CD14-positive monocyte (primary cell): Measurements from ENCODE around the gene EGLN3. TPM values are rescaled to one million over a fixed set of nuclear protein-coding genes. Genes with fewer than 3 reads are reported as not detected.
"Not testable (repeated sequence)": the region's sequence is repeated elsewhere in the genome, so short reads cannot be mapped to it uniquely, and the experiment has no call there.

ENCODE experiments used
- DNase-seq, 3 donors: peaks; one replicate each; pipeline ENCODE4 v3.0.0-alpha.2; 2011 to 2022
- H2AFZ ChIP-seq: 2 replicates; pipeline ENCODE4 v1.6.0; 2012; ENCODE audit warnings: mild to moderate bottlenecking, low read depth, low read length, inconsistent platforms; ENCODE audit not compliant: insufficient read depth, poor library complexity, severe bottlenecking
- H3K27ac ChIP-seq, 2 donors: 1 replicate in 1 of 2; 2 replicates in 1 of 2; pipeline ENCODE4 v1.5.1; 2012 to 2013; ENCODE audit warnings: low read length in 2 of 2, control low read depth in 1 of 2, inconsistent platforms in 1 of 2, low read depth in 1 of 2, mild to moderate bottlenecking in 1 of 2
- H3K27me3 ChIP-seq, 2 donors: one replicate each; pipeline versions ENCODE4 v1.6.0 to v1.6.1; 2011 to 2013; ENCODE audit warnings: low read length in 2 of 2; ENCODE audit not compliant: control insufficient read depth in 2 of 2, insufficient read depth in 2 of 2
- H3K36me3 ChIP-seq, 2 donors: replicated peaks in 1 of 2; 1 replicate in 1 of 2; 2 replicates in 1 of 2; pipeline versions ENCODE4 v1.5.1 to v1.6.1; 2012 to 2013; ENCODE audit warnings: low read length in 2 of 2, control low read depth in 1 of 2, inconsistent platforms in 1 of 2, mild to moderate bottlenecking in 1 of 2; ENCODE audit not compliant: insufficient read depth in 2 of 2, control insufficient read depth in 1 of 2
- H3K4me1 ChIP-seq, 2 donors: 1 replicate in 1 of 2; 2 replicates in 1 of 2; pipeline versions ENCODE4 v1.5.1 to v1.6.1; 2012 to 2013; ENCODE audit warnings: low read length in 2 of 2, control low read depth in 1 of 2, inconsistent platforms in 1 of 2, mild to moderate bottlenecking in 1 of 2, moderate library complexity in 1 of 2; ENCODE audit not compliant: insufficient read depth in 2 of 2, control insufficient read depth in 1 of 2
- H3K4me2 ChIP-seq: replicated peaks from 2 replicates; pipeline ENCODE3; 2012; ENCODE audit warnings: low read length, moderate library complexity, mild to moderate bottlenecking; ENCODE audit not compliant: poor library complexity, severe bottlenecking; ENCODE audit errors: extremely low read depth
- H3K4me3 ChIP-seq, 3 experiments: fragments of 200-600 bp in 1 of 3; sonication (generic) in 1 of 3; replicated peaks in 1 of 3; 1 replicate in 2 of 3; 2 replicates in 1 of 3; pipeline ENCODE4 v1.5.1; 2011 to 2013; ENCODE audit warnings: low read length in 3 of 3, mild to moderate bottlenecking in 3 of 3, control low read depth in 2 of 3, low read depth in 2 of 3, inconsistent platforms in 1 of 3, moderate library complexity in 1 of 3
- H3K79me2 ChIP-seq: 2 replicates; pipeline ENCODE4 v1.6.0; 2012; ENCODE audit warnings: mild to moderate bottlenecking, control low read depth, inconsistent platforms, low read length, moderate library complexity; ENCODE audit not compliant: insufficient read depth
- H3K9ac ChIP-seq: 2 replicates; pipeline ENCODE4 v1.6.0; 2017; ENCODE audit warnings: low read length, mild to moderate bottlenecking; ENCODE audit not compliant: insufficient read depth, poor library complexity, severe bottlenecking
- H3K9me3 ChIP-seq, 2 donors: replicated peaks in 1 of 2; 1 replicate in 1 of 2; 2 replicates in 1 of 2; pipeline versions ENCODE4 v1.5.1 to v1.6.1; 2012 to 2013; ENCODE audit warnings: low read length in 2 of 2, control low read depth in 1 of 2; ENCODE audit not compliant: control insufficient read depth in 1 of 2, insufficient read depth in 1 of 2
- H4K20me1 ChIP-seq: 2 replicates; pipeline ENCODE4 v1.6.0; 2012; ENCODE audit warnings: mild to moderate bottlenecking, low read length, control low read depth, moderate library complexity; ENCODE audit not compliant: insufficient read depth
- H3K27ac Mint-ChIP-seq, 7 donors: one replicate each; pipeline ENCODE4 v1.8.0; 2020; ENCODE audit warnings: mild to moderate bottlenecking in 7 of 7, mixed read lengths in 7 of 7, moderate library complexity in 6 of 7, inconsistent platforms in 2 of 7
- H3K27me3 Mint-ChIP-seq, 3 donors: one replicate each; pipeline ENCODE4 v1.8.0; 2021 to 2022; ENCODE audit warnings: low read depth in 3 of 3, mild to moderate bottlenecking in 3 of 3, mixed read lengths in 3 of 3, moderate library complexity in 3 of 3, inconsistent platforms in 1 of 3
- H3K36me3 Mint-ChIP-seq, 2 donors: one replicate each; pipeline ENCODE4 v1.8.0; 2020; ENCODE audit warnings: mixed read lengths in 2 of 2, inconsistent platforms in 1 of 2, mild to moderate bottlenecking in 1 of 2
- H3K4me1 Mint-ChIP-seq: one replicate; pipeline ENCODE4 v1.8.0; 2020; ENCODE audit warnings: mild to moderate bottlenecking, mixed read lengths
- H3K4me3 Mint-ChIP-seq, 2 donors: one replicate each; pipeline ENCODE4 v1.8.0; 2020; ENCODE audit warnings: mild to moderate bottlenecking in 2 of 2, mixed read lengths in 2 of 2, moderate library complexity in 1 of 2
- H3K9me3 Mint-ChIP-seq, 7 donors: one replicate each; pipeline ENCODE4 v1.8.0; 2020 to 2022; ENCODE audit warnings: mixed read lengths in 7 of 7, mild to moderate bottlenecking in 6 of 7, moderate library complexity in 6 of 7, inconsistent platforms in 2 of 7
- CTCF ChIP-seq: fragments of 200-600 bp; IDR thresholded peaks from one replicate; pipeline ENCODE4 v1.8.0; 2022; ENCODE audit warnings: antibody characterized with exemption, mild to moderate bottlenecking
- WGBS: methylation state at CpG from one replicate; pipeline ENCODE4 v1.1.5; 2013; ENCODE audit warnings: missing lambda C conversion rate; ENCODE audit not compliant: insufficient coverage; 5-methylcytosine and 5-hydroxymethylcytosine counted together
- intact Hi-C, 2 donors: fragments of 100-400 bp; cut with micrococcal nuclease; formaldehyde crosslinking; loops; one replicate each; pipeline versions ENCODE4 v1.15.0 to v1.15.1; 2023
- polyA plus RNA-seq, 3 donors: library from polyadenylated mRNA; depleted of rRNA in 1 of 3; unstranded in 2 of 3; stranded (reverse) in 1 of 3; fragments of 300-500 nt in 2 of 3; fragments of >200 nt in 1 of 3; fragmentation: Illumina TruSeq in 2 of 3; gene quantifications; 1 replicate in 2 of 3; 2 replicates in 1 of 3; pipeline ENCODE4 v1.2.3, GENCODE V29; 2012 to 2021

The EGLN3 gene
- polyA plus RNA-seq, 3 donors, result 0.03 to 0.06 TPM; not detected in 1

- H3K36me3 Mint-ChIP-seq, result no peaks in the 10 kb centered on the region
- WGBS, result no CpG with 5 or more reads among the region's 8 CpGs
- H3K4me2 ChIP-seq, result no peak overlapping the region
- H4K20me1 ChIP-seq, result no peaks in the 10 kb centered on the region
- no peaks in the 10 kb centered on the region for H3K4me1 ChIP-seq
- no peaks in the 10 kb centered on the region for H3K4me1 Mint-ChIP-seq
- no peak overlapping the region for H2AFZ ChIP-seq
- H3K4me3 ChIP-seq, result no peak overlapping the region
- H3K4me3 Mint-ChIP-seq, result no peak overlapping the region
- H3K9me3 ChIP-seq, result no peaks in the 10 kb centered on the region
- DNase-seq, result no peak
- H3K27ac ChIP-seq, result no peak overlapping the region
- H3K27me3 Mint-ChIP-seq, result peaks cover 0 to 4% (median 2%) of the 10 kb centered on the region in 3 donors
- no peak overlapping the region for H3K27ac Mint-ChIP-seq
- no peaks in the 10 kb centered on the region for H3K79me2 ChIP-seq
- H3K9me3 Mint-ChIP-seq, result peaks cover 0 to 1% (median 0%) of the 10 kb centered on the region in 7 donors
- no peak for TF ChIP-seq CTCF
- H3K27me3 ChIP-seq, result no peaks in the 10 kb centered on the region
- no peak overlapping the region for H3K9ac ChIP-seq
- intact Hi-C loops, result no loop called here
- no peaks in the 10 kb centered on the region for H3K36me3 ChIP-seq
Measured at GRCh38 chr14:33978892-33979612, 28.2 kb upstream of the EGLN3 start.

- H3K27ac ChIP-seq, result no peak overlapping the region
- no peaks in the 10 kb centered on the region for H3K4me1 ChIP-seq
- intact Hi-C loops, result no loop called here
- no peak overlapping the region for H3K4me3 ChIP-seq
- Mint-ChIP-seq H3K4me3 (no peak overlapping the region), H3K36me3 (no peaks in the 10 kb centered on the region), H3K4me1 (peaks cover 4% of the 10 kb centered on the region), H3K9me3 (peaks cover 0 to 2% (median 0%) of the 10 kb centered on the region in 7 donors), H3K27me3 (peaks cover 2 to 12% (median 9%) of the 10 kb centered on the region in 3 donors), H3K27ac (peak overlapping the region in 1 of 7 donors; percentile 17)
- no peak overlapping the region for H2AFZ ChIP-seq
- no peak overlapping the region for H3K9ac ChIP-seq
- H4K20me1 ChIP-seq, result no peaks in the 10 kb centered on the region
- no peaks in the 10 kb centered on the region for H3K36me3 ChIP-seq
- H3K4me2 ChIP-seq, result no peak overlapping the region
- no peaks in the 10 kb centered on the region for H3K9me3 ChIP-seq
- no peaks in the 10 kb centered on the region for H3K79me2 ChIP-seq
- WGBS, result 63% methylated on average over 2 of the region's 6 CpGs
- DNase-seq, result no peak
- H3K27me3 ChIP-seq, result peaks cover 0 to 3% of the 10 kb centered on the region in 2 donors
- TF ChIP-seq CTCF, result no peak
Measured at GRCh38 chr14:33972583-33973081, 21.8 kb upstream of the EGLN3 start.

- H3K79me2 ChIP-seq, H3K4me2 ChIP-seq, H3K9ac ChIP-seq, H3K4me1 Mint-ChIP-seq, H3K36me3 ChIP-seq, H3K36me3 Mint-ChIP-seq, H3K4me3 Mint-ChIP-seq, DNase-seq, H3K4me3 ChIP-seq, H3K9me3 Mint-ChIP-seq, H3K27me3 ChIP-seq, H3K27ac Mint-ChIP-seq, H3K4me1 ChIP-seq, H3K9me3 ChIP-seq, intact Hi-C loops, H3K27ac ChIP-seq, H2AFZ ChIP-seq, H4K20me1 ChIP-seq: not testable (repeated sequence)
- H3K27me3 Mint-ChIP-seq, result peaks cover 4 to 15% (median 9%) of the 10 kb centered on the region in 3 donors
- no CpG with 5 or more reads among the region's 1 CpG for WGBS
Measured at GRCh38 chr14:33969846-33970245, 19.0 kb upstream of the EGLN3 start.
